Measurements from ENCODE around the gene VAPB.

GRCh38 chr20:58497724-58498469, 108.9 kb downstream of the VAPB start:
- TF ChIP-seq EP300 (IDR thresholded peaks at IDR 0.05) (no peak), CTCF (IDR thresholded peaks at IDR 0.05) (no peak), POLR2A (IDR thresholded peaks at IDR 0.05) (no peak)
